Measurements from ENCODE around the gene NPRL2. TPM values are rescaled to one million over a fixed set of nuclear protein-coding genes. Genes with fewer than 3 reads are reported as not detected.

The NPRL2 gene
- total and polyA plus RNA-seq, 2 of the 8 experiments (the other 6 are each of a cell fraction or from before 2014, with no cell fraction given): 28.4 to 51.4 TPM

- peak; percentile 94 for TF ChIP-seq ATF2 (IDR thresholded peaks at IDR 0.05; ENCODE audit: low read length)
- no peak for TF ChIP-seq CHD7 (IDR thresholded peaks at IDR 0.05; ENCODE audit: insufficient replicate concordance, low read length)
- TF ChIP-seq SP1 (IDR thresholded peaks at IDR 0.05; ENCODE audit: low read depth, low read length): no peak
- no peak for TF ChIP-seq CTBP2 (IDR thresholded peaks at IDR 0.05; ENCODE audit: borderline replicate concordance, insufficient read depth, insufficient read length, low read length)
- TF ChIP-seq EGR1 (IDR thresholded peaks at IDR 0.05; ENCODE audit: borderline replicate concordance, low read depth, low read length): peak; percentile 75; the same call in 1 of the 2 replicates
- no peak for TF ChIP-seq CBX8 (IDR thresholded peaks at IDR 0.05; ENCODE audit: borderline replicate concordance, low read depth, low read length)
- TF ChIP-seq BRCA1 (IDR thresholded peaks at IDR 0.05; ENCODE audit: low read depth, low read length): no peak
- peak; percentile 87 for TF ChIP-seq KDM4A (IDR thresholded peaks at IDR 0.05; ENCODE audit: low read depth, low read length, severe bottlenecking)
These were observed 13.3 kb downstream of the NPRL2 start (continued) for GRCh38 chr3:50337175-50337861.

All from H1 (cell line).